Stimulated activated CD4-positive, alpha-beta T cell treated with anti-CD3 and anti-CD28 coated beads, Interleukin-15, amount 100 ng/mL, for 1 hour (primary cell): Measurements from ENCODE around the gene TTYH3.
"Not testable (repeated sequence)": the region's sequence is repeated elsewhere in the genome, so short reads cannot be mapped to it uniquely, and the experiment has no call there.

Experiments used
- DNase-seq, 2 donors: peaks; one replicate each; pipeline ENCODE4 v3.0.0-alpha.2; 2020; ENCODE audit warnings: low read depth in 1 of 2, low spot score in 1 of 2

TTYH3 gene

DNA sequence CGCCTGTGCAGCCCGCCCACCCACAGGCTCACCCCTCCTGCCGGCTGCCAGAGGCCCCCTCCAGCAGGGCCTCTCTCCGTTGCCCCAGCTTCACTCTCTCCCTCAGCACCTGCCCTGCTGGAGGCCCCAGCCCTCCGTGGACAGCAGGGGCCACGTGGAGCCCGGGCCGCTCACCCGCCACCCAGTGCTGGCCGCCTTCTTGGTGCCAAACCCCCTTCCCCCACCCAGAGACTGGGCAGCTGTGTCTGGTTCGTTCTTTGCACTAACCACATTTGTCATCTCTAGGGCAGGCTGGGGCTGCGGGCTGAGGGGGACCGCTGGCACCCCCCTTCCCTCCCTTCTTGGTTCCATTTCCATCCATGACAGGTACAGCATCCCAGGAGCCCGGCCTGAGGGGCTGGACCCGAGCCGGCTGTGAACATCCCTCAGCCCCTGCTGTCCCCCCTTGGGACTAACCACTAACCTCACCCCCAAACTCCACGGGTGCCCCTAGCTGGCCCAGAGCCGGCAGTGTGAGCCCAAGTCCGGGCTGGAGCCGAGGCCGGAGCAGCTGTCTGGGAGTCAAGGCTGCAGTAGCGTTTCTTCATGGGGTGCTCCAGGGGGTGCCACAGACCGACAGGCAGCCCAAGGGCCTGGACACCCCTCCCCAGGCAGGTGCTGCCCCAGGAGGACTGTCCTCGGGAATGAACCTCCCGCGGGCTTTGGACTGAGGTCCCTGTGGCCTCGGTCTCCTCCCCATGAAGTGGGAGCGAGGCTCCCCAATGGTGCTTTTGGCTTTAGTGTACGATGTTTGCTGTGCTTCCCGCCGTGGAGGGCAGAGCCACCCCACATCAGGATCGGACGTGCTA, 30.7 kb downstream of the TTYH3 start:
- DNase-seq = no peak

DNA sequence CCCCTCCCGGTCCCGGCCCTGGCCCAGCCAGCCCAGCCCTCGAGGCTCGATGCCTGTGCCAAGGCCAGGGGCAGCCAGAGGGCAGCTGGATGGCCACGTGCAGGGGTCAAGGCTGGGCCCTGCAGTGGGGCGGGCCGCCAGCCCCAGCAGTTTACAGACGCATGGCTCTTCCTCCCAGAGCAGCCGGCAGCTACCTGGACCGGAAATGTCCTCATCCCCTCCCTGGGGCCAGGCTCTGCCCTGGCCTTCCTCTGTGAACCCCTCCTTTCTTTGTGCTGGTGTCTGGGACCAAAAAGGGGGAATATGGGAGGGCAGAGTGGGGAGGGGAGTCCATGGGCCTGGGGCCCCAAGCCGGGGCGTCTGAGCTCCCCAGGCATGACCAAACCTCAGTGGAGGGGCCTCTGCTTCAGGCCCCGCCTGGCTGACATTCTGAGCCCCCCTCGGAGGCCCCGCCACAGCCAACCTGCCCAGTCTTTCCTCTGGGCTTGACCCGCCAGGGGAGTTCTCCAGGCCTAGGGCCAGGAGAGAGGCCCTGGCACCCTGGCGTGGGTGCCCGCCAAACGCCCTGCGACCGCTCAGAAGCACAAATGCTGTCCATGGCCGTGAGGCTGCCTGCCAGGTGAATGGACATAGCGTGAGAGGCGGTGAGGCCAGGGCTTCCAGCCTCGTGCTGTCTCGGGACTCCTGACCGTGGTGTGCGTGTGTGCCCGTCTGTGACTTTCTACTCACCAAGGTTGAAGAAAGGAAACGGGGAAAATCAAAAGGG, 31.5 kb downstream of the TTYH3 start:
- DNase-seq = no peak

- no peak for DNase-seq
These were observed 32.2 kb downstream of the TTYH3 start for GRCh38 chr7:2663960-2664359.

DNA sequence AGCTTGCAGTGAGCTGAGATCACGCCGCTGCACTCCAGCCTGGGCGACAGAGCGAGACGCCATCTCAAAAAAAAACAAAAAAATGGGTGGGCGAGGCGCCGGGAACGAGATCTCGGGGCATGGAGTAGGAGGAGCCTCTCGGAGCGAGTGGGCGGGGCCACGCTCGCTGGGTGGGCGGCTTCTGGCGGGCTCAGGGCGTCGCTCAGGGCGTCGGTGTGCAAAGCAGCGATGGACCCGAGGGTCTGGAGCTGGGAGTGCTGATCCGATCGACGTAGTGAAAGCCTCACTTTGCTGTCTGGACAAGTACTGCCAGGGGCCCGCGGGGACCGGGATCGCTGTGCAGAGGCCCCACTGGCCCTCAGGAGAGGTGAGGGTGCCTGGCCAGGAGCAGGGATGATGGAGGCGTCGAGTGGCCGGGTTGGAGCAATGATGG, 33.6 kb downstream of the TTYH3 start:
- DNase-seq = no peak

- DNase-seq = no peak
These were observed 34.4 kb downstream of the TTYH3 start for GRCh38 chr7:2666155-2666554.

- DNase-seq = no peak
These were observed 34.9 kb downstream of the TTYH3 start for GRCh38 chr7:2666588-2667250.

- DNase-seq = no peak
These were observed 36.1 kb downstream of the TTYH3 start for GRCh38 chr7:2667843-2668242.

GRCh38 chr7:2668401-2668800, 36.6 kb downstream of the TTYH3 start:
- DNase-seq = no peak

DNA sequence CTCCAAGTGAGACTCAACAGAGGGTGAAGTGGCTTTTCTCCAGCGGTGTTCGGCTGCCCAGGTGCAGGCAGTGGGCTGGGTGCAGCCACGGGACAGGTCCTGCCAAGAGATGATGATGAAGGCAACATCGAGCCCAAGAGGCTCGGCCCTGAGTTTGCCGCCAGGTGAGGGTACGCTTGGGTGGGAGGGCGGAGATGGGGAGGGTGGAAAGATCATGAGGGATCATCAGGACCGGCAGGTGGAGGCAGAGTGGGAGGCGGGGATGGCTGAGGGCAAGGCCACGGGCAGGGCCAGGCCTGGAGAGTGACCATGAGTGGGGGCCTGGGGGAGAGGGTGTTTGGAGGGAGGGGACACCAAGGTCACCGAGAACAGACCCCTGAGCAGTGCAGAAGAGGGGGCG, 38.4 kb downstream of the TTYH3 start:
- no peak for DNase-seq

GRCh38 chr7:2670720-2671391, 39.1 kb downstream of the TTYH3 start:
- peak; percentile 27 to 57 for DNase-seq

GRCh38 chr7:2673214-2673613, 41.4 kb downstream of the TTYH3 start:
- not testable (repeated sequence) for DNase-seq

GRCh38 chr7:2673934-2674333, 42.1 kb downstream of the TTYH3 start:
- DNase-seq = no peak

DNA sequence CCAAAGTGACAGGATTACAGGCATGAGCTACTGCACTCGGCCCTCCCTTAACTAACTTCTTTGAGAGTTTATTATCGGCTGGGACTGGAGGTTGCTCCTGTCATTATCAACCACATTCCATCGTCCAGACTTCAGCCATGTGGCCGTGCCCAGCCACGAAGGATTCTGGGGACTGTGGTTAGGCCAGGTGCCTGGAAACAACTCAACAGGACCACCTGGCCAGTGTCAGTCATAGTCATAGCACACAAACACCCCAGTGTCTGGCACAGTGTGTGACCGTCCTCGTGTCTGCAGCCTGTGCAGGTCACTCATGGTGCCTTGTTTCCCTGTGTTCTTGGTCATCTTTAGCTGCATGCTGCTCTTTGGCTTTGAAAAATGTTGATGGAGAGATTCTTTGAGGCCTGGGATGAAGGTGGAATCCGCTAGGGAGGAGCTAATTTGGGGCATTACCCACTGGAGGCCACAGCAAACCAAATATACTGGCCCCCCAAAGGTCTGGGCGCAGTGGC, 43.5 kb downstream of the TTYH3 start:
- DNase-seq = no peak

DNA sequence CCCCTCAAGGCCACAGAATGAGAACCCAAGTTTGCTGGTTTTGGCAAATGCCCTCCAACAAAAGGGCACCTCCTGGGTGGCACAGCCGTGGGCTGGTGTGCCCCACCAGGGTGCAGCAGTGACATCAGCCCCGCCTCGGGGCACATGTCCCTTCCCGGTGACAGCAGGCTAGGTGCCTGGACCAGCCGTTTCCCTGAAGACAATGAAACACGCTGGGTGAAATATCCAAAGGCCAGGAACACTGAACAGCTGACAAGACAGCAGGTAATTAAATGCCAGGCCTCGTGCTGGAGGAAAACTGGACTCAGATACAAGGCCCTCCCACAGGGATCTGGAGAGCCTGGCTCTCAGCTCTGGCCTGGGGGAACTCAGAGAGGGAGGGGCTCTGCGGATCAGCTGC, 44.8 kb downstream of the TTYH3 start:
- not testable (repeated sequence) for DNase-seq

DNA sequence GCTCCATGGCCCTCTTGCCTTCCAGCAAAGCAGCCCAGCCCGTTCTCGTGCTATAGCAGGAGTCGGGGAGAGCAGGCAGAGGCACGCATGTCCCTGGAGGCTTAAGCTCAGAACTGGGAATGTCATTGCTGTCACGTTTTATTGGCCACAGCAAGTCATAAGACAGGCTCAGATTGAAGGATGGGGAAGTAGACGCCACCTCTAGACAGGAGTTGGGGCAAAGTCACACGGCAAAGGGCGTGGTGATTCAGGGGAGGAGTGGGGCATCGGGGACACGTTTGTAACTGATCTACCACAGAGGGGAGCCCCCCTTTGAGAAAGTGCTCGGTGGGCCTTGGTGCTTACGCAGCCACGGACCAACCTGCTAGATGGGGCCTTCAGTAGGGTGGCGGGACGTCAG, 46.7 kb downstream of the TTYH3 start:
- not testable (repeated sequence) for DNase-seq

- not testable (repeated sequence) for DNase-seq
These were observed 47.6 kb downstream of the TTYH3 start for GRCh38 chr7:2679135-2680127.

GRCh38 chr7:2680256-2680655, 48.5 kb downstream of the TTYH3 start:
- DNase-seq = no peak

DNA sequence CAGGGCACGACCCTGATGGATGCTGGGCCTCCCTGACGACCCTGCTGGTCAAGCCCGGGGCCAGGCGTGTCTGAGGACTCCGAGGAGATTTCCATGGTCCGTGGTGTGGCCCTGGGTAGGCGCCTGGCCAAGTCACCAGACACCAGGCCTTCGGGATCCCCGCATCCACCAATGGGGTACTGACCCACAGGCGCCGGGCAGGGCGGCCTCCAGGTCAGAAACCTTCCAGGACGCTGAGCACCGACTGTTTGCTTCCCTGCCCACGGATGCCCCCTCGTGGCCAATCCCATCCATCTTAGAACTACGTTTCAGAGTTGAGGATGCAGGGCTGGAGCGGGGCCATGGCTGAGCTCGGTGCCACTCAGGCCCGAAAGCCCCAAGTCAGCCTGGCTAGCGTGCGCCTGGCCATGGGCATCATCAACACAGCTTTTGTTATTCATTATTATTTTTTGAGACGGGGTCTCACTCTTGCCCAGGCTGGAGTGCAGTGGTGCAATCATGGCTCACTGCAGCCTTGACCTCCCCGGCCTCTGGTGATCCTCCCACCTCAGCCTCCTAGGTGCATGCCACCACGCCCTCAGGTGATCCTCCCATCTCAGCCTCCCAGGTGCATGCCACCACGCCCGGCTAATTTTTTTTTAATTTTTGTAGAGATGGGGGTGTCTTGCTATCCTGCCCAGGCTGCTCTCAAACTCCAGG, 49.2 kb downstream of the TTYH3 start:
- DNase-seq = peak; percentile 13 to 35
